Measurements from ENCODE around the gene MTHFR.

The MTHFR gene

GRCh38 chr1:11752359-11753088 is 53.2 kb downstream of the MTHFR start:
- DNase-seq: no peak

- no peak for DNase-seq
These were observed 54.7 kb downstream of the MTHFR start for GRCh38 chr1:11751087-11751486.

GRCh38 chr1:11749996-11750395 is 55.8 kb downstream of the MTHFR start:
- no peak for DNase-seq

GRCh38 chr1:11749203-11749689 is 56.5 kb downstream of the MTHFR start:
- DNase-seq: no peak

- no peak for DNase-seq
These were observed 57.2 kb downstream of the MTHFR start for GRCh38 chr1:11748294-11749202.

GRCh38 chr1:11746795-11747487 is 58.8 kb downstream of the MTHFR start:
- no peak for DNase-seq

- DNase-seq: no peak
These were observed 59.7 kb downstream of the MTHFR start for GRCh38 chr1:11746092-11746491.

GRCh38 chr1:11744287-11744686 is 61.5 kb downstream of the MTHFR start:
- no peak for DNase-seq

GRCh38 chr1:11741919-11742558 is 63.7 kb downstream of the MTHFR start:
- DNase-seq: no peak

- DNase-seq: no peak
These were observed 64.3 kb downstream of the MTHFR start for GRCh38 chr1:11741482-11741881.

- no peak for DNase-seq
These were observed 65.2 kb downstream of the MTHFR start for GRCh38 chr1:11740258-11741192.

- DNase-seq: peak; percentile 48
These were observed 67.0 kb downstream of the MTHFR start for GRCh38 chr1:11738783-11739182.

- DNase-seq: no peak
These were observed 67.7 kb downstream of the MTHFR start for GRCh38 chr1:11738096-11738495.

- peak; percentile 97 for DNase-seq
These were observed 68.8 kb downstream of the MTHFR start for GRCh38 chr1:11736746-11737639.

- peak; percentile 96 for DNase-seq
These were observed 69.7 kb downstream of the MTHFR start, which contains the start of gene AGTRAP for GRCh38 chr1:11735854-11736745. TSS of gene AGTRAP (plus strand) at chr1:11736136. CDS start at chr1:11736209, 73 bp downstream.

Measured in suppressor macrophage treated with lipopolysaccharide for 4 hours (primary cell).